GM13976 (cell line): Measurements from ENCODE around the gene ENTR1.

ENCODE experiments used
- DNase-seq: peaks from one replicate; pipeline ENCODE4 v3.0.0; 2012; ENCODE audit warnings: low spot score
- CTCF ChIP-seq: IDR thresholded peaks from 2 replicates; pipeline ENCODE4 v1.5.1; 2012; ENCODE audit warnings: borderline replicate concordance, mild to moderate bottlenecking; ENCODE audit not compliant: insufficient read depth; ENCODE audit errors: extremely low read depth, missing control alignments, control extremely low read depth
- in situ Hi-C: fragments of 300-500 bp; cut with MboI; formaldehyde crosslinking; loops from one replicate; pipeline ENCODE4 v1.12.0; 2022; ENCODE audit warnings: low sequenced_read_pairs, mixed read lengths, inconsistent platforms; ENCODE audit not compliant: unreplicated experiment

ENTR1 gene

GRCh38 chr9:136394312-136395019 lies 15.9 kb downstream of the ENTR1 start:
- no peak for TF ChIP-seq CTCF
- no peak for DNase-seq
- in situ Hi-C loops, result no loop called here

- in situ Hi-C loops, result no loop called here
- TF ChIP-seq CTCF, result no peak
These were observed 16.9 kb downstream of the ENTR1 start for GRCh38 chr9:136393531-136393930.

GRCh38 chr9:136392538-136393449 lies 17.6 kb downstream of the ENTR1 start:
- DNase-seq, result no peak
- in situ Hi-C loops, result no loop called here
- TF ChIP-seq CTCF, result no peak

More at GRCh38 chr9:136393531-136393930, 16.9 kb downstream of the ENTR1 start:
- no peak for DNase-seq

GRCh38 chr9:136391737-136392537 lies 18.5 kb downstream of the ENTR1 start:
- DNase-seq, result no peak
- TF ChIP-seq CTCF, result no peak
- in situ Hi-C loops, result no loop called here

GRCh38 chr9:136389396-136389795 lies 21.0 kb downstream of the ENTR1 start:
- in situ Hi-C loops, result no loop called here
- TF ChIP-seq CTCF, result no peak
- no peak for DNase-seq

GRCh38 chr9:136387217-136387616 lies 23.2 kb downstream of the ENTR1 start:
- no peak for DNase-seq
- no peak for TF ChIP-seq CTCF
- in situ Hi-C loops, result no loop called here
